GM19468 (cell line): ENCODE results near the gene SLC8A2.
A peak's percentile ranks its signal among the peaks of the same experiment; 100 is the strongest.

Experiments used
- ATAC-seq: cut with Tn5 transposase; IDR thresholded peaks from one replicate; pipeline ENCODE4 v1.9.1; 2021; ENCODE audit warnings: mild to moderate bottlenecking, moderate library complexity, moderate number of reproducible peaks; ENCODE audit not compliant: unreplicated experiment; ENCODE audit errors: extremely low read depth

SLC8A2 gene

GRCh38 chr19:47471733-47472457, at the start of gene SLC8A2:
Gene SLC8A2, minus strand, starts transcription at chr19:47471893. Its CDS starts 5,490 bp downstream, at chr19:47466403.
- ATAC-seq, result no peak

- ATAC-seq, result no peak
These were observed 49.1 kb upstream of the SLC8A2 start for GRCh38 chr19:47520839-47521238.

- ATAC-seq, result no peak
These were observed 48.7 kb upstream of the SLC8A2 start for GRCh38 chr19:47520343-47520806.

- no peak for ATAC-seq
These were observed 47.2 kb upstream of the SLC8A2 start for GRCh38 chr19:47518854-47519253.

GRCh38 chr19:47518139-47518538, 46.4 kb upstream of the SLC8A2 start:
- ATAC-seq, result peak; percentile 22

- peak; percentile 53 for ATAC-seq
These were observed 43.3 kb upstream of the SLC8A2 start, which contains the start of gene NAPA for GRCh38 chr19:47514869-47515588. Gene NAPA, minus strand, starts transcription at chr19:47515063. Its CDS starts 123 bp downstream, at chr19:47514940.

GRCh38 chr19:47514151-47514868, 42.6 kb upstream of the SLC8A2 start:
- no peak for ATAC-seq

- no peak for ATAC-seq
These were observed 41.2 kb upstream of the SLC8A2 start for GRCh38 chr19:47512948-47513319.

GRCh38 chr19:47512183-47512947, 40.7 kb upstream of the SLC8A2 start:
- no peak for ATAC-seq

- ATAC-seq, result no peak
These were observed 40.0 kb upstream of the SLC8A2 start for GRCh38 chr19:47511681-47512080.

- no peak for ATAC-seq
These were observed 39.4 kb upstream of the SLC8A2 start for GRCh38 chr19:47511128-47511517.

GRCh38 chr19:47510516-47511127, 38.9 kb upstream of the SLC8A2 start:
- ATAC-seq, result no peak

- no peak for ATAC-seq
These were observed 38.3 kb upstream of the SLC8A2 start for GRCh38 chr19:47509973-47510372.

GRCh38 chr19:47509170-47509847, 37.6 kb upstream of the SLC8A2 start:
- no peak for ATAC-seq

- no peak for ATAC-seq
These were observed 37.0 kb upstream of the SLC8A2 start for GRCh38 chr19:47508721-47509120.

- no peak for ATAC-seq
These were observed 36.3 kb upstream of the SLC8A2 start for GRCh38 chr19:47507924-47508553.

GRCh38 chr19:47507012-47507411, 35.3 kb upstream of the SLC8A2 start:
- ATAC-seq, result no peak

- no peak for ATAC-seq
These were observed 34.8 kb upstream of the SLC8A2 start for GRCh38 chr19:47506459-47506858.

GRCh38 chr19:47505506-47505905, 33.8 kb upstream of the SLC8A2 start:
- no peak for ATAC-seq
